Endothelial cell of umbilical vein (primary cell): ENCODE measurements around the gene WDR38. TPM values are rescaled to one million over a fixed set of nuclear protein-coding genes. Genes with fewer than 3 reads are reported as not detected.

Source experiments
- BruUV-seq: library from RNA; stranded (reverse); fragments of 400-500 nt; replicated peaks from 2 replicates; lab custom pipeline; 2021; lab: Mats Ljungman, UMichigan
- CTCF ChIA-PET: fragments of 300-600, 350-600 bp; sonication (Branson Sonifier 250); formaldehyde crosslinking; loops from one replicate; lab custom pipeline; 2021; ENCODE audit warnings: antibody characterized with exemption, inconsistent platforms; lab: Charles Lee
- POLR2A ChIA-PET: fragments of 300-600, 350-600 bp; sonication (Branson Sonifier 250); formaldehyde crosslinking; loops from one replicate; lab custom pipeline; 2021; ENCODE audit warnings: antibody characterized with exemption, inconsistent platforms; lab: Charles Lee
- DNase-seq: peaks from one replicate; pipeline ENCODE4 v3.0.0-alpha.2; 2011; ENCODE audit warnings: low read depth, low spot score
- FAIRE-seq: peaks from 2 replicates; lab custom pipeline; 2011; peaks lifted over from hg19 to GRCh38; lab: Jason Lieb, UNC
- H2AFZ ChIP-seq: 2 replicates; pipeline ENCODE4 v1.6.0; 2012; ENCODE audit warnings: low read depth, low read length, control low read depth, inconsistent platforms
- H3K27ac ChIP-seq: 2 replicates; pipeline ENCODE4 v1.5.1; 2011; ENCODE audit warnings: low read depth, mild to moderate bottlenecking, control low read depth, low read length, moderate library complexity; ENCODE audit not compliant: insufficient read depth
- H3K27me3 ChIP-seq, 2 experiments: 2 replicates each; pipeline versions ENCODE4 v1.6.0 to v1.6.1; 2011; ENCODE audit warnings: low read length in 2 of 2, mixed read lengths in 1 of 2; ENCODE audit not compliant: control insufficient read depth in 2 of 2, insufficient read depth in 2 of 2
- H3K36me3 ChIP-seq, 2 experiments: 2 replicates in 1 of 2; 3 replicates in 1 of 2; pipeline ENCODE4 v1.5.1; 2011; ENCODE audit warnings: low read length in 2 of 2, mild to moderate bottlenecking in 1 of 2, moderate library complexity in 1 of 2; ENCODE audit not compliant: control insufficient read depth in 2 of 2, insufficient read depth in 2 of 2; ENCODE audit errors: extremely low read depth in 1 of 2
- H3K4me1 ChIP-seq: 3 replicates; pipeline ENCODE4 v1.5.1; 2011; ENCODE audit warnings: mild to moderate bottlenecking, low read length; ENCODE audit not compliant: control insufficient read depth, insufficient read depth; ENCODE audit errors: extremely low read depth
- H3K4me2 ChIP-seq: 2 replicates; pipeline ENCODE4 v1.6.1; 2011; ENCODE audit warnings: low read length, control low read depth, mixed read lengths; ENCODE audit not compliant: insufficient read depth
- H3K4me3 ChIP-seq, 3 experiments: fragments of 200-600 bp in 1 of 3; sonication (generic), shearing (Covaris generic) in 1 of 3; replicated peaks in 1 of 3; 2 replicates each; pipeline ENCODE4 v1.5.1; 2011 to 2016; ENCODE audit warnings: control low read depth in 3 of 3, low read length in 3 of 3, mild to moderate bottlenecking in 2 of 3, inconsistent platforms in 1 of 3, low read depth in 1 of 3, moderate library complexity in 1 of 3; ENCODE audit not compliant: insufficient read depth in 1 of 3
- H3K79me2 ChIP-seq: 2 replicates; pipeline ENCODE4 v1.6.0; 2012; ENCODE audit warnings: low read length, inconsistent platforms; ENCODE audit not compliant: control insufficient read depth, insufficient read depth
- H3K9ac ChIP-seq: replicated peaks from 2 replicates; pipeline ENCODE3; 2011; ENCODE audit warnings: low read length, control low read depth; ENCODE audit not compliant: insufficient read depth; ENCODE audit errors: extremely low read depth
- H3K9me1 ChIP-seq: replicated peaks from 3 replicates; pipeline ENCODE4 v1.6.0; 2011; ENCODE audit warnings: mild to moderate bottlenecking, low read length; ENCODE audit not compliant: control insufficient read depth, insufficient read depth; ENCODE audit errors: extremely low read depth
- H3K9me3 ChIP-seq: replicated peaks from 2 replicates; pipeline ENCODE4 v1.5.1; 2012; ENCODE audit warnings: low read length, inconsistent platforms; ENCODE audit not compliant: control insufficient read depth, insufficient read depth
- H4K20me1 ChIP-seq: replicated peaks from 2 replicates; pipeline ENCODE3; 2011; ENCODE audit warnings: mild to moderate bottlenecking, low read length; ENCODE audit not compliant: control insufficient read depth, insufficient read depth; ENCODE audit errors: extremely low read depth
- EZH2 ChIP-seq: IDR thresholded peaks from 2 replicates; pipeline ENCODE4 v1.6.1; 2012; ENCODE audit warnings: borderline replicate concordance, low read depth, mild to moderate bottlenecking, moderate library complexity, low read length, inconsistent platforms; ENCODE audit not compliant: severe bottlenecking
- FOS ChIP-seq: IDR thresholded peaks from 2 replicates; pipeline ENCODE4 v1.6.1; 2011; ENCODE audit warnings: mild to moderate bottlenecking, low read length, moderate library complexity, borderline replicate concordance; ENCODE audit not compliant: insufficient read depth
- GATA2 ChIP-seq: IDR thresholded peaks from 2 replicates; pipeline ENCODE4 v1.7.0; 2011; ENCODE audit warnings: low read depth, mild to moderate bottlenecking, moderate library complexity, mixed read lengths, low read length; ENCODE audit not compliant: insufficient read length, insufficient read depth
- JUN ChIP-seq: IDR thresholded peaks from 2 replicates; pipeline ENCODE4 v1.6.1; 2011; ENCODE audit warnings: borderline replicate concordance, low read depth; ENCODE audit not compliant: insufficient read length, insufficient read depth
- MYC ChIP-seq: IDR thresholded peaks from one replicate; pipeline ENCODE4 v1.6.1; 2011; ENCODE audit warnings: mild to moderate bottlenecking, low read depth, low read length
- POLR2A ChIP-seq: IDR thresholded peaks from 2 replicates; pipeline ENCODE4 v1.6.1; 2012; ENCODE audit warnings: low read depth, mild to moderate bottlenecking, control low read depth, low read length
- POLR2AphosphoS5 ChIP-seq: IDR thresholded peaks from 2 replicates; pipeline ENCODE4 v1.6.1; 2012; ENCODE audit warnings: low read depth, mild to moderate bottlenecking, control low read depth, low read length, moderate library complexity; ENCODE audit not compliant: insufficient read depth
- dilution Hi-C: fragments of 300-500 bp; cut with MboI; formaldehyde crosslinking; loops from one replicate; pipeline ENCODE4 v1.15.0; 2019; ENCODE audit warnings: low sequenced_read_pairs; ENCODE audit not compliant: extremely low pct_ligation_motif_present
- intact Hi-C: fragments of 100-400 bp; cut with micrococcal nuclease; formaldehyde crosslinking; loops from one replicate; pipeline ENCODE4 v1.10.0; 2022
- polyA plus RNA-seq, 4 experiments: library from polyadenylated mRNA; depleted of rRNA in 3 of 4; stranded (reverse) in 3 of 4; unstranded in 1 of 4; fragments of >200 nt; gene quantifications; 2 replicates each; pipeline versions ENCODE4 v1.2.1 to v1.2.3, GENCODE V29; 2011 to 2012; ENCODE audit warnings: missing spikeins in 1 of 4
- total RNA-seq: library from RNA; stranded (reverse); gene quantifications from 2 replicates; pipeline ENCODE4 v1.2.3, GENCODE V29; 2021
- TF ChIP-seq, protein P1 (sequence below): IDR thresholded peaks from 2 replicates; pipeline ENCODE4 v1.6.1; 2011; ENCODE audit not compliant: insufficient read depth, insufficient read length
- TF ChIP-seq, protein P2 (sequence below), 2 donors: IDR thresholded peaks; 1 replicate in 1 of 2; 2 replicates in 1 of 2; pipeline ENCODE4 v1.5.1; 2011; ENCODE audit warnings: low read length in 2 of 2, mild to moderate bottlenecking in 2 of 2, moderate library complexity in 2 of 2, control low read depth in 1 of 2, inconsistent platforms in 1 of 2, low read depth in 1 of 2; ENCODE audit not compliant: insufficient read depth in 1 of 2; ENCODE audit errors: extremely low read depth in 1 of 2

Gene WDR38
- total and polyA plus RNA-seq, 2 donors (not counting 3 experiments of a cell fraction or from before 2014, with no cell fraction given): not detected

DNA sequence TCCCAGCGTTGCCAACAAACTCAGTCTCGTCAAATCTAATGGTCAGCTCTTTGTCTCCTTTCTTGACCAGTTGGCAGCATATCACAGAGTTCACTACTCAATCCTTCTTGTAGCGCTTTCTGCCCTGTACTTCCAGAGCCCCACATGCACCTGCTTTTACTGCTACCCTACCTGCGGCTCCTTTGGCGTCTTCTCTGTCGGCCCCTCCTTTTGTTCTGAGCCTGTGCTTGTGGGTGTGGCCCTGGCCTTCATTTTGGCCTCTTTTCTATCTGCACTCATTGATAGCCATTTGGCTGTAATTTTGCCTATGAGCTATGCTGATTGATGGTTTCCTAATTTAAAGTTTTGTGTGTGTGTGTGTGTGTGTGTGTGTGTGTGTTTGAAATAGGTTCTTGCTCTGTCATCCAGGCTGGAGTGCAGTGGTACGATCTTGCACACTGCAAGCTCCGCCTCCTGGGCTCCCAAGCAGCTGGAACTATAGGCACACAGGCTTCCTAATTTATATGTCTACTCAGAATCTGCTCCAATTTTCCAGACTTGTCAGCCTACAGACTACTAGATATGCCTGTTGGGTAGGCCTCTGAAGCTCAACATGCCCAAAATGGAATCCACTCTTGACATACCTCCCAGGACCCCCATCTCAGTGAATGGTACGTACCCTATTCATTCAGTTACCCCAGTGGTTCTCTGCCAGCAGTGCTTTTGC, 40.9 kb downstream of the WDR38 start:
- Histone ChIP-seq H3K79me2 (no peaks in the 10 kb centered on the region), H3K4me1 (no peaks in the 10 kb centered on the region), H4K20me1 (no peaks in the 10 kb centered on the region), H3K4me2 (no peak overlapping the region), H3K27ac (no peak overlapping the region), H3K36me3 (peaks cover 0 to 20% of the 10 kb centered on the region in 2 experiments), H3K27me3 (no peaks in the 10 kb centered on the region), H3K9me3 (no peaks in the 10 kb centered on the region), H3K9me1 (no peaks in the 10 kb centered on the region), H3K9ac (no peak overlapping the region), H3K4me3 (no peak overlapping the region), H2AFZ (no peak overlapping the region)
- BruUV-seq: no TSS peak
- intact Hi-C loops: loop anchor here (1.0 kb wide), 3 partner anchors 32 to 120 kb away; partner anchors contain the start of genes ARPC5L and WDR38
- dilution Hi-C loops: no loop called here
- DNase-seq (no peak), FAIRE-seq (no peak)
- CTCF ChIA-PET: interaction anchor here (0.7 to 2.3 kb wide), 14 partner anchors 12 to 249 kb away, joined by 3 to 13 read pairs (median 4); partner anchors contain the start of genes ARPC5L, NR6A1, OLFML2A and SCAI
- POLR2A ChIA-PET: interaction anchor here (0.5 kb wide), 1 partner anchor 481 kb away, joined by 3 read pairs; no protein-coding TSS in a partner anchor
- no peak for TF ChIP-seq GATA2
- TF ChIP-seq POLR2A: no peak
- no peak for TF ChIP-seq JUN
- TF ChIP-seq FOS: no peak
- TF ChIP-seq EZH2: no peak
- TF ChIP-seq MYC: no peak
- TF ChIP-seq, protein P1, sequence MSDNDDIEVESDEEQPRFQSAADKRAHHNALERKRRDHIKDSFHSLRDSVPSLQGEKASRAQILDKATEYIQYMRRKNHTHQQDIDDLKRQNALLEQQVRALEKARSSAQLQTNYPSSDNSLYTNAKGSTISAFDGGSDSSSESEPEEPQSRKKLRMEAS: no peak
- TF ChIP-seq, protein P2, sequence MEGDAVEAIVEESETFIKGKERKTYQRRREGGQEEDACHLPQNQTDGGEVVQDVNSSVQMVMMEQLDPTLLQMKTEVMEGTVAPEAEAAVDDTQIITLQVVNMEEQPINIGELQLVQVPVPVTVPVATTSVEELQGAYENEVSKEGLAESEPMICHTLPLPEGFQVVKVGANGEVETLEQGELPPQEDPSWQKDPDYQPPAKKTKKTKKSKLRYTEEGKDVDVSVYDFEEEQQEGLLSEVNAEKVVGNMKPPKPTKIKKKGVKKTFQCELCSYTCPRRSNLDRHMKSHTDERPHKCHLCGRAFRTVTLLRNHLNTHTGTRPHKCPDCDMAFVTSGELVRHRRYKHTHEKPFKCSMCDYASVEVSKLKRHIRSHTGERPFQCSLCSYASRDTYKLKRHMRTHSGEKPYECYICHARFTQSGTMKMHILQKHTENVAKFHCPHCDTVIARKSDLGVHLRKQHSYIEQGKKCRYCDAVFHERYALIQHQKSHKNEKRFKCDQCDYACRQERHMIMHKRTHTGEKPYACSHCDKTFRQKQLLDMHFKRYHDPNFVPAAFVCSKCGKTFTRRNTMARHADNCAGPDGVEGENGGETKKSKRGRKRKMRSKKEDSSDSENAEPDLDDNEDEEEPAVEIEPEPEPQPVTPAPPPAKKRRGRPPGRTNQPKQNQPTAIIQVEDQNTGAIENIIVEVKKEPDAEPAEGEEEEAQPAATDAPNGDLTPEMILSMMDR (IDR thresholded peaks at IDR 0.05; ENCODE audit: extremely low read depth in 1 of 2, insufficient read depth in 1 of 2, low read depth in 1 of 2, low read length in 2 of 2): no peak
- no peak for TF ChIP-seq POLR2AphosphoS5
